C4-2B (cell line): ENCODE data around the gene DDRGK1.

Experiments used
- ZFX ChIP-seq: fragments of 450-650 bp; IDR thresholded peaks from 2 replicates; pipeline ENCODE4 v1.6.1; 2017
- TF ChIP-seq, protein P1 (sequence below): fragments of 450-650 bp; conservative IDR thresholded peaks from 2 replicates; pipeline ENCODE4 v1.5.1; 2017; ENCODE audit warnings: mild to moderate bottlenecking

DNA sequence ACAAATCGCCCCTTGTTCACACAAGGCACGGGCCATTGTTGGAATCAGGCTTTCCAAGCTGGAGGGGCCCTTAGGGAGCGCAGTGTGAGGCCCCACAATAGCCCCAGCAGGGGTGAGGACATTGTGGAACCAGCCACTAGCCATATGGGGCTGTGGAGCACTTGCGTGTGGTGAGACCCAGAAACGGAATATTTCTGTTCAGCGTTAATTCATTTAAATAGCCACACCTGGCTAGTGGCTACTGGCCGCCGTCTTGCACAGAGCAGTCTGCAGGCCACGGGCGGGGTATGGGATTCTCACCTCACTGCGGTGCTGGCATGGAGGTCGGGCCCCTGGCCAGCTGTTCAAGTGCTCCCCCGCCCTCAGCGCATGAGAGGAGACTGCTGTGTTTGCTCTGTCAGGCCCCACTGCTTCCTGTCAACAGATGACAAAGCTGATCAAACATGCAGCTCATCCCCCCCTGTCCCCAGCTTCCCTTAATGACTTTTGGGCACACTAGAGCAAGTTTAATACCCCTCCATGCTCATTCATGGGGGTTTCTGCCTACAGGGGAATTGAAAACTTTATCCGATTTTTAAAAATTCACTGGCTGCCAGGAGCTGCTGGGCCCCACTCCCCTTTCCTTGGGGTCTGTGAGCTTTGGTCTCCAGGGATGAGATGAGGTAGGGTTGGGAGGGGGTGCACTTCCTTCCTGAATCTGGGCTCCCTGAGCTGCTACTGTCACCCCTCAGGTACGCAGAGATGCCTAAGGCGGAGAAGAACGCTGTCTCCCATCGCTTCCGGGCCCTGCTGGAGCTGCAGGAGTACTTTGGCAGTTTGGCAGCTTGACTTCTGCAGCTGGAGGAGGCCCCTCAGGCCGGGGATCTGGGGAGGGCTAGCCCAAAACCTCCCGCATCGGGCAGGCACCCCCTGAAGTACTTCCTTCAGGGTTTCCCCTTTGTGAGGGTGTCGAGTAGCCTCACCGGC is 18.4 kb upstream of the DDRGK1 start:
- TF ChIP-seq, protein P1, sequence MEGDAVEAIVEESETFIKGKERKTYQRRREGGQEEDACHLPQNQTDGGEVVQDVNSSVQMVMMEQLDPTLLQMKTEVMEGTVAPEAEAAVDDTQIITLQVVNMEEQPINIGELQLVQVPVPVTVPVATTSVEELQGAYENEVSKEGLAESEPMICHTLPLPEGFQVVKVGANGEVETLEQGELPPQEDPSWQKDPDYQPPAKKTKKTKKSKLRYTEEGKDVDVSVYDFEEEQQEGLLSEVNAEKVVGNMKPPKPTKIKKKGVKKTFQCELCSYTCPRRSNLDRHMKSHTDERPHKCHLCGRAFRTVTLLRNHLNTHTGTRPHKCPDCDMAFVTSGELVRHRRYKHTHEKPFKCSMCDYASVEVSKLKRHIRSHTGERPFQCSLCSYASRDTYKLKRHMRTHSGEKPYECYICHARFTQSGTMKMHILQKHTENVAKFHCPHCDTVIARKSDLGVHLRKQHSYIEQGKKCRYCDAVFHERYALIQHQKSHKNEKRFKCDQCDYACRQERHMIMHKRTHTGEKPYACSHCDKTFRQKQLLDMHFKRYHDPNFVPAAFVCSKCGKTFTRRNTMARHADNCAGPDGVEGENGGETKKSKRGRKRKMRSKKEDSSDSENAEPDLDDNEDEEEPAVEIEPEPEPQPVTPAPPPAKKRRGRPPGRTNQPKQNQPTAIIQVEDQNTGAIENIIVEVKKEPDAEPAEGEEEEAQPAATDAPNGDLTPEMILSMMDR: no peak
- TF ChIP-seq ZFX: no peak
